H1 (cell line): ENCODE data around the gene CFAP92. TPM values are rescaled to one million over a fixed set of nuclear protein-coding genes. Genes with fewer than 3 reads are reported as not detected.
A peak's percentile ranks its signal among the peaks of the same experiment; 100 is the strongest.

Experiments
- CEBPB ChIP-seq: IDR thresholded peaks from 2 replicates; pipeline ENCODE4 v1.6.1; 2012; ENCODE audit warnings: low read depth, low read length
- CHD7 ChIP-seq: fragments of 300-600 bp; sonication (generic); IDR thresholded peaks from 2 replicates; pipeline ENCODE4 v1.7.1; 2012; ENCODE audit warnings: low read length, moderate library complexity, mild to moderate bottlenecking, inconsistent platforms; ENCODE audit not compliant: insufficient replicate concordance
- EP300 ChIP-seq, 2 experiments: IDR thresholded peaks; 1 replicate in 1 of 2; 2 replicates in 1 of 2; pipeline ENCODE4 v1.6.1; 2011 to 2012; ENCODE audit warnings: low read depth in 2 of 2, low read length in 2 of 2, mild to moderate bottlenecking in 2 of 2, borderline replicate concordance in 1 of 2, inconsistent platforms in 1 of 2, moderate library complexity in 1 of 2
- EZH2 ChIP-seq: fragments of 200-600 bp; sonication (generic); IDR thresholded peaks from 2 replicates; pipeline ENCODE4 v1.7.1; 2012; ENCODE audit warnings: low read depth, mild to moderate bottlenecking, moderate library complexity, low read length, inconsistent platforms; ENCODE audit not compliant: severe bottlenecking
- JUN ChIP-seq: IDR thresholded peaks from 2 replicates; pipeline ENCODE4 v1.6.1; 2011; ENCODE audit warnings: low read depth, mild to moderate bottlenecking, improper control_type of control experiment, low read length
- POLR2AphosphoS5 ChIP-seq: IDR thresholded peaks from 2 replicates; pipeline ENCODE4 v1.6.1; 2011; ENCODE audit warnings: low read depth, low read length
- RBBP5 ChIP-seq: IDR thresholded peaks from 2 replicates; pipeline ENCODE4 v1.7.1; 2012; ENCODE audit warnings: low read depth, mild to moderate bottlenecking, inconsistent platforms, low read length, moderate library complexity, borderline replicate concordance
- SIX5 ChIP-seq: IDR thresholded peaks from 2 replicates; pipeline ENCODE4 v1.6.1; 2011; ENCODE audit warnings: mild to moderate bottlenecking, low read depth, low read length
- TAF7 ChIP-seq: optimal IDR thresholded peaks from 2 replicates; pipeline ENCODE3; 2011; ENCODE audit warnings: low read depth, mild to moderate bottlenecking, inconsistent platforms, low read length, moderate library complexity, borderline replicate concordance
- polyA plus RNA-seq, 7 experiments: library from polyadenylated mRNA; depleted of rRNA in 3 of 7; stranded (reverse) in 5 of 7; unstranded in 2 of 7; fragments of >200 nt in 5 of 7; fragments of 200-250 nt in 2 of 7; gene quantifications; 1 replicate in 5 of 7; 2 replicates in 1 of 7; 4 replicates in 1 of 7; pipeline versions ENCODE4 v1.2.1 to v1.2.3, GENCODE V29; 2011 to 2013; ENCODE audit warnings: missing spikeins in 2 of 7, mixed read lengths in 2 of 7
- total RNA-seq: library from RNA; stranded (reverse); fragmentation: NEBNext Ultra II Directional; extraction: Animal tissue kit (Norgen Biotek cat#: 25700); gene quantifications from 2 replicates; pipeline ENCODE4 v1.2.1, GENCODE V29; 2021

CFAP92 gene
- total and polyA plus RNA-seq, 2 of the 8 experiments (the other 6 are each of a cell fraction or from before 2014, with no cell fraction given): 0.77 to 2.0 TPM

GRCh38 chr3:128879125-128879969 lies 114.5 kb downstream of the CFAP92 start, which contains the start of gene ACAD9 (continued):
- TF ChIP-seq CHD7 (no peak), POLR2AphosphoS5 (peak; percentile 99), SIX5 (no peak), RBBP5 (0 out of 2 replicates have a peak, but pooled peaks have one; percentile 84), TAF7 (peak; percentile 65), CEBPB (peak; percentile 9; the same call in 1 of the 2 replicates), EP300 (IDR thresholded peaks at IDR 0.05; ENCODE audit: borderline replicate concordance in 1 of 2, low read depth in 2 of 2, low read length in 2 of 2) (peak in 1 of 2 experiments; percentile 53; a peak in 1 of 3 replicates), JUN (peak; percentile 65), EZH2 (no peak)
